Rectal smooth muscle tissue (tissue), 1 donor: ENCODE data around the gene FAM3B.

Experiments used
- H3K27ac ChIP-seq: one replicate; pipeline ENCODE4 v1.7.0; 2013; ENCODE audit warnings: low read depth, low read length, inconsistent platforms
- H3K27me3 ChIP-seq: one replicate; pipeline ENCODE4 v1.7.0; 2013; ENCODE audit warnings: low read length; ENCODE audit not compliant: control insufficient read depth, insufficient read depth
- H3K36me3 ChIP-seq: one replicate; pipeline ENCODE4 v1.7.0; 2013; ENCODE audit warnings: low read length; ENCODE audit not compliant: control insufficient read depth, insufficient read depth
- H3K4me1 ChIP-seq: one replicate; pipeline ENCODE4 v1.7.0; 2013; ENCODE audit warnings: low read length; ENCODE audit not compliant: control insufficient read depth, insufficient read depth
- H3K4me3 ChIP-seq: one replicate; pipeline ENCODE4 v1.7.0; 2013; ENCODE audit warnings: low read length
- H3K9ac ChIP-seq: one replicate; pipeline ENCODE4 v1.7.0; 2013; ENCODE audit warnings: low read length

The FAM3B gene

DNA sequence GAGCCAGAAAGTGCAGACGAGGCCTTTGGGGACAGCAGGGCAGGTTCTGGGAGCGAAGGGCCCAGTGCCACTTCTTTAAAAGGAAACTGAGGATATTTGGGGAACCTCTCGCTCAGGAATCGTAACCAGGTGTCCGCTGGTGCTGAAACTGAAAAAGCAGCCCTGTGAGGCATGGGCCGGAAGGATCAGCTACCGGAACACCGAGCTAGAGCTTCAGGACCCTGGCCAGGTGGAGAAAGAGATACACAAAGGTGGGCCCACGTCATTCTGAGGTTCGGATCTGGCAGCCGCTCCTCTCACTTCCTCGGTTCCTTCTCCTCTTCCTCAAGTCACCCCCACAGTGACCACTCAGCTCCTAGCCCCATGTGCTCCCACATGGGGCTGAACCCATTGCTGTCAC is 63.3 kb downstream of the FAM3B start:
- Histone ChIP-seq H3K27me3 (no peaks in the 10 kb centered on the region), H3K4me3 (no peak overlapping the region), H3K27ac (no peak overlapping the region), H3K36me3 (no peaks in the 10 kb centered on the region), H3K9ac (no peak overlapping the region), H3K4me1 (no peaks in the 10 kb centered on the region)

DNA sequence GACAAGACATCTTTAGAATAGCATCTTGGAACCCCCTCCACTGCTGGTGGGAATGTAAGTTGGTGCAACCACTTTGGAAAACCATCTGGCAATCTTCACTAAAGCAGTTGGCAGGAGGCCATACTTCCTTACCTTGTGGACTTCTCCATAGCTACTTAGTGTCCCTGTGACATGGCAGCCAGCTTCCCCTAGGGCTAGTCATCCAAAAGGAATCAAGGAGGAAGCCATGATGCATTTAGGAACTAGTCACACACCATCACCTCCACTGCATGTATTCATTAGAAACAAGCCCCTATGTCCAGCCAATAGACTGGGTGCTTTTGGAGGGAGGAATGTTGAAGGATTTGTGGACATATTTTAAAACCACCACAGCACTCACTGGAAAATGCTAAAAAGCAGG is 65.1 kb downstream of the FAM3B start:
- Histone ChIP-seq H3K27me3 (no peaks in the 10 kb centered on the region), H3K4me3 (no peak overlapping the region), H3K4me1 (no peaks in the 10 kb centered on the region), H3K36me3 (no peaks in the 10 kb centered on the region), H3K9ac (no peak overlapping the region), H3K27ac (no peak overlapping the region)

DNA sequence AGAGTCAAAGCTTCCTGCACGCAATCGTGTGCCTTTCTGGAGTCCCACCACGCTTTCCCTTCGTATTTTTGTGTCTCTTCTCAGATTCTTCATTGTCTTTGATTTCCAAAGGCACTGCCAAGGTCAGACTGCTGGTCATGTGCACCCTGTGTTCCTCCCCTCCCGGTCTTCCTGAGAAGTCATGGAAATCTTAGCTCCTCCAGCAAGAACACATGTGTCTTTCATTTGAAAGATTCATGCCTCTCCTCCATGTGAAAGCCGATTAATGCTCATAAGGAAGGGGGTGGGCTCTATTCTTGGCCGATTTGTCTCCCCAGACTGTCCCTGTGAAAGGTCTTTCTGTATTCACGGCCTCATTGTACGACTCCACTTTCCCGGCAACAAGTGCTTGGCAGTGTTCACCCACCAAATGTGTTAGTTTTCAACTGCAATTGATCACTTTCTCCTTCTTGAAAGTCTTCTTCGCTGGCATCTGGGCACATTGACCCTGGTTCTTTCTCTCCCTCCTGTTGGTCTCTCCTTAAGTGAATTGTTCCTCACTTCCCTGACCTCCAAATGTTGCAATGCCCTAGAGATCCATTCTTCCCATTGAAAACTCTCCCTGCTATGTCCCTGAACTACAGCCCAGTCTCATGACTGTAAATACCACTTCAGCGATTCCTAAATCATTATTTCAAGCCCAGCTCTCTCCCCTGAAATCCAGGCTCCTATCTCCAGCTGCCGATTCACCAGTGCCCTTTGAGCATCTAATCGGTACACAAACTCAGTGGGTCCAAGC is 70.6 kb downstream of the FAM3B start:
- H3K36me3 ChIP-seq: no peaks in the 10 kb centered on the region
- no peak overlapping the region for H3K9ac ChIP-seq
- no peak overlapping the region for H3K4me3 ChIP-seq
- H3K4me1 ChIP-seq: no peaks in the 10 kb centered on the region
- H3K27ac ChIP-seq: peak overlapping the region; percentile 57
- H3K27me3 ChIP-seq: no peaks in the 10 kb centered on the region

GRCh38 chr21:41387824-41388223 is 71.2 kb downstream of the FAM3B start:
- no peaks in the 10 kb centered on the region for H3K36me3 ChIP-seq

GRCh38 chr21:41388259-41388658 is 71.7 kb downstream of the FAM3B start:
- Histone ChIP-seq H3K9ac (no peak overlapping the region), H3K4me1 (no peaks in the 10 kb centered on the region), H3K27me3 (no peaks in the 10 kb centered on the region), H3K4me3 (no peak overlapping the region), H3K36me3 (no peaks in the 10 kb centered on the region), H3K27ac (no peak overlapping the region)

More at GRCh38 chr21:41387824-41388223, 71.2 kb downstream of the FAM3B start:
- Histone ChIP-seq H3K4me3 (no peak overlapping the region), H3K4me1 (no peaks in the 10 kb centered on the region), H3K9ac (no peak overlapping the region), H3K27ac (peak overlapping the region; percentile 57), H3K27me3 (no peaks in the 10 kb centered on the region)

- no peaks in the 10 kb centered on the region for H3K4me1 ChIP-seq
- no peaks in the 10 kb centered on the region for H3K36me3 ChIP-seq
- peaks cover 2% of the 10 kb centered on the region for H3K27me3 ChIP-seq
- H3K4me3 ChIP-seq: no peak overlapping the region
- no peak overlapping the region for H3K27ac ChIP-seq
- H3K9ac ChIP-seq: no peak overlapping the region
Observed at GRCh38 chr21:41390043-41390639, 73.5 kb downstream of the FAM3B start.

DNA sequence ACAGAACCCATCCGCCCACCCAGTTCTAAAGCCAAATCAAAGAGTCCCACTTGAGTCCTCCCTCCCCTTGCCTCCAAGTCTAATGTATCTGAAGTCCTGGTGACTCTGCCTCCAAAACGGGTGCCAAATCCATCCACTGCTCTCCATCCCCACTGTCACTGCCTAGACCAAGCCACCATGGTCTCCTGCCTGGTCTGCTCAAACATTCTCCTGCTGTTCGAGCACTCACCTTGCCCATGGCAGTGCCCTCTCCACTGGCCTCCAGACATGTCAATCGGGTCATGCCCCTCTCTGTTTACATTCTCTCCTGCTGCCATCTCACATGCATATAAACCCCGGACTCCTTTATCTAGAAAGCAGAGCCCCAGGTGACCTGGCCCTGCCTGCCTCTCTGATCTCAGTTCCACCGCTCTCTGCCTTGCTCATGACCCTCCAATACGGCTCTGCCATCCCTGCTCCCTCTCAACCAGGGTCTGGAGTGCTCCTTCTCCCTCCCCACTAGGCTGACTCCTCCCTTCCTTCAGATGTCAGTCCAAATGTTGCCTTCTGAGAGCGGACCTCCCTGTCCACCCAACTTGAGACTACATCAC is 77.4 kb downstream of the FAM3B start:
- no peak overlapping the region for H3K27ac ChIP-seq
- H3K9ac ChIP-seq: no peak overlapping the region
- H3K36me3 ChIP-seq: no peaks in the 10 kb centered on the region
- no peak overlapping the region for H3K4me3 ChIP-seq
- H3K4me1 ChIP-seq: no peaks in the 10 kb centered on the region
- H3K27me3 ChIP-seq: peaks cover 2% of the 10 kb centered on the region

- no peaks in the 10 kb centered on the region for H3K4me1 ChIP-seq
- H3K4me3 ChIP-seq: no peak overlapping the region
- peaks cover 2% of the 10 kb centered on the region for H3K27me3 ChIP-seq
- H3K36me3 ChIP-seq: no peaks in the 10 kb centered on the region
- no peak overlapping the region for H3K27ac ChIP-seq
- no peak overlapping the region for H3K9ac ChIP-seq
Observed at GRCh38 chr21:41396558-41397075, 80.0 kb downstream of the FAM3B start.

GRCh38 chr21:41397471-41397891 is 80.9 kb downstream of the FAM3B start:
- H3K36me3 ChIP-seq: no peaks in the 10 kb centered on the region
- H3K4me1 ChIP-seq: no peaks in the 10 kb centered on the region
- H3K27me3 ChIP-seq: peaks cover 2% of the 10 kb centered on the region
- H3K4me3 ChIP-seq: no peak overlapping the region
- no peak overlapping the region for H3K9ac ChIP-seq
- H3K27ac ChIP-seq: no peak overlapping the region

DNA sequence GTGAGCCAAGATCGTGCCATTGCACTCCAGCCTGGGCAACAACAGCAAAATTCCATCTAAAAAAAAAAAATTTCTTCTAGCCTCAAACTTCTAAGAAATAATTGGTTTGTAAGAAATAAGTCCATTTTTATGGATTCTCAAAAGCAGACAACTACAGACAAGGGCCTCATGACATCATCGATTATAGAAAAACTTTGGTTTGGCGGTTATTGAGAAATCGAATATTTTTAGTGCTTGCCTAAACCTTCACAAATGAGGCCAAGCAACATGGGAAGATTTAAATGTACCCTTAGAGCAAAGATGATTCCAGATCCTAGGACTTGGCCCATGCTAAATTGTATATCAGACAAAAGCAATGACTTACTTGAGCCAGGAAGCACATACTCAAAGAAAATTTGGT is 81.7 kb downstream of the FAM3B start:
- Histone ChIP-seq H3K4me1 (no peaks in the 10 kb centered on the region), H3K9ac (no peak overlapping the region), H3K4me3 (no peak overlapping the region), H3K27ac (no peak overlapping the region), H3K27me3 (peaks cover 2% of the 10 kb centered on the region), H3K36me3 (no peaks in the 10 kb centered on the region)

DNA sequence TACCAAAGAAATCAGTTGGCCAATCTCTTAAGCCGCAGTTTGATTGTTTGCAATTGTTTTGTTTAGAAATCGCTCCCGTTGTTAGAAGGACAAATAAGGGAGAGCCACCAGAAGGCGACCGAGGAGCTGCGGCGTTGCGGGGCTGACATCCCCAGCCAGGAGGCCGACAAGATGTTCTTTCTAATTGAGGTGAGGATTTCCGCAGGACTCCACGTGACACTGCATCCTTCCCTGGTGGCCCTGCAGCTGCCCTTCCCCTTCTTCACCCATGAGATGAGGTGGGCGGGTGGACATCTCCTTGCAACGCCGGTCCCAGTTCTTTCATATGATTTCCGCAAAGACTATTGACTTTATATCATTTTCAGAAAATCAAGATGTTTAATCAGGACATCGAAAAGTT is 82.2 kb downstream of the FAM3B start:
- Histone ChIP-seq H3K4me3 (no peak overlapping the region), H3K9ac (no peak overlapping the region), H3K4me1 (no peaks in the 10 kb centered on the region), H3K27me3 (peaks cover under 1% of the 10 kb centered on the region), H3K36me3 (no peaks in the 10 kb centered on the region), H3K27ac (no peak overlapping the region)

DNA sequence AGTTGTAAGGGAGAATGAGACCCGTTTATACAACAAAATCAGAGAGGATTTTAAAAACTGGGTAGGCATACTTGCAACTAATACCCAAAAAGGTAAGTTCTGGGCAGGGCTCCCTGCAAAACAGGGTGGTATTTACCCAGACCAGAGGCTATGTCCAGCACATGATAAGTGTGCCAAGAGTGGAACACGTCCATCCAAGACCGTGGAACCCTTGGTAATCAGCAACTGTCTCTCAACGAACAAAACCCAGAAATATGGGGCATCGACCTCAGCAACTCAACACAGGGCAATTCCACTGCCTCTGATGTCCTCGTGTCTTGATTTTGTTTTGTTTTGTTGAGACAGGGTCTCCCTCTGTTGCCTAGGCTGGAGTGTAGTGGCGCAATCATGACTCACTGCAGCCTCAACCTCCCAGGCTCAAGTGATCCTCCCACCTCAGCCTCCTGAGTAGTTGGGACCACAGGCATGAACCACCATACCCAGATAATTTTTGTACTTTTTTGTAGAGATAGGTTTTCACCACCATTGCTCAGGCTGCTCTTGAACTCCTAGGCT is 82.7 kb downstream of the FAM3B start:
- Histone ChIP-seq H3K36me3 (no peaks in the 10 kb centered on the region), H3K27ac (no peak overlapping the region), H3K9ac (no peak overlapping the region), H3K4me3 (no peak overlapping the region), H3K27me3 (no peaks in the 10 kb centered on the region), H3K4me1 (no peaks in the 10 kb centered on the region)
